BE2C (cell line): Measurements from ENCODE around the gene ATPAF2.

Experiments
- DNase-seq: peaks from one replicate; pipeline ENCODE4 v3.0.0-alpha.2; 2020
- H3K27me3 ChIP-seq: fragments of 250-450 bp; sonication (Bioruptor Pico); 2 replicates; pipeline ENCODE4 v1.5.1; 2020; ENCODE audit warnings: mild to moderate bottlenecking
- H3K36me3 ChIP-seq: fragments of 250-450 bp; sonication (Bioruptor Pico); 2 replicates; pipeline ENCODE4 v1.5.1; 2020; ENCODE audit warnings: mild to moderate bottlenecking
- H3K4me1 ChIP-seq: fragments of 250-450 bp; sonication (Bioruptor Pico); 2 replicates; pipeline ENCODE4 v1.5.1; 2020
- H3K4me3 ChIP-seq: 2 replicates; pipeline ENCODE4 v1.5.1; 2011; ENCODE audit warnings: low read depth, low read length
- H3K9me3 ChIP-seq: fragments of 250-450 bp; sonication (Bioruptor Pico); 2 replicates; pipeline ENCODE4 v1.5.1; 2020
- CTCF ChIP-seq: IDR thresholded peaks from 2 replicates; pipeline ENCODE4 v1.5.1; 2012; ENCODE audit warnings: mild to moderate bottlenecking, low read depth, low read length

Gene ATPAF2

GRCh38 chr17:18074566-18075272 lies 35.8 kb upstream of the ATPAF2 start:
- TF ChIP-seq CTCF, result no peak
- no peak for DNase-seq

GRCh38 chr17:18071751-18072150 lies 32.8 kb upstream of the ATPAF2 start:
- no peak for TF ChIP-seq CTCF
- Histone ChIP-seq H3K4me3 (no peak overlapping the region), H3K27me3 (no peaks in the 10 kb centered on the region), H3K9me3 (no peaks in the 10 kb centered on the region), H3K36me3 (no peaks in the 10 kb centered on the region), H3K4me1 (no peaks in the 10 kb centered on the region)
- DNase-seq, result no peak

More at GRCh38 chr17:18074566-18075272, 35.8 kb upstream of the ATPAF2 start:
- H3K4me3 ChIP-seq, result no peak overlapping the region
- no peaks in the 10 kb centered on the region for H3K4me1 ChIP-seq
- H3K36me3 ChIP-seq, result no peaks in the 10 kb centered on the region
- H3K9me3 ChIP-seq, result no peaks in the 10 kb centered on the region
- H3K27me3 ChIP-seq, result no peaks in the 10 kb centered on the region

GRCh38 chr17:18070861-18071340 lies 31.9 kb upstream of the ATPAF2 start:
- Histone ChIP-seq H3K36me3 (no peaks in the 10 kb centered on the region), H3K9me3 (no peaks in the 10 kb centered on the region), H3K4me1 (no peaks in the 10 kb centered on the region), H3K4me3 (peak overlapping the region; percentile 24), H3K27me3 (no peaks in the 10 kb centered on the region)
- TF ChIP-seq CTCF, result no peak
- DNase-seq, result no peak

GRCh38 chr17:18069101-18069500 lies 30.1 kb upstream of the ATPAF2 start:
- Histone ChIP-seq H3K36me3 (no peaks in the 10 kb centered on the region), H3K4me1 (no peaks in the 10 kb centered on the region), H3K9me3 (no peaks in the 10 kb centered on the region), H3K27me3 (no peaks in the 10 kb centered on the region), H3K4me3 (no peak overlapping the region)
- TF ChIP-seq CTCF, result no peak
- DNase-seq, result no peak

- H3K27me3 ChIP-seq, result no peaks in the 10 kb centered on the region
- no peaks in the 10 kb centered on the region for H3K4me1 ChIP-seq
- TF ChIP-seq CTCF, result no peak
- no peak overlapping the region for H3K4me3 ChIP-seq
- DNase-seq, result no peak
- H3K9me3 ChIP-seq, result no peaks in the 10 kb centered on the region
- H3K36me3 ChIP-seq, result no peaks in the 10 kb centered on the region
These were observed 27.9 kb upstream of the ATPAF2 start for GRCh38 chr17:18066866-18067265.

GRCh38 chr17:18065546-18065945 lies 26.6 kb upstream of the ATPAF2 start:
- H3K9me3 ChIP-seq, result no peaks in the 10 kb centered on the region
- H3K4me3 ChIP-seq, result no peak overlapping the region
- H3K27me3 ChIP-seq, result no peaks in the 10 kb centered on the region
- TF ChIP-seq CTCF, result no peak
- H3K4me1 ChIP-seq, result no peaks in the 10 kb centered on the region
- H3K36me3 ChIP-seq, result no peaks in the 10 kb centered on the region
- DNase-seq, result no peak
